ENCODE results near the gene PXMP2.

PXMP2 gene

DNA sequence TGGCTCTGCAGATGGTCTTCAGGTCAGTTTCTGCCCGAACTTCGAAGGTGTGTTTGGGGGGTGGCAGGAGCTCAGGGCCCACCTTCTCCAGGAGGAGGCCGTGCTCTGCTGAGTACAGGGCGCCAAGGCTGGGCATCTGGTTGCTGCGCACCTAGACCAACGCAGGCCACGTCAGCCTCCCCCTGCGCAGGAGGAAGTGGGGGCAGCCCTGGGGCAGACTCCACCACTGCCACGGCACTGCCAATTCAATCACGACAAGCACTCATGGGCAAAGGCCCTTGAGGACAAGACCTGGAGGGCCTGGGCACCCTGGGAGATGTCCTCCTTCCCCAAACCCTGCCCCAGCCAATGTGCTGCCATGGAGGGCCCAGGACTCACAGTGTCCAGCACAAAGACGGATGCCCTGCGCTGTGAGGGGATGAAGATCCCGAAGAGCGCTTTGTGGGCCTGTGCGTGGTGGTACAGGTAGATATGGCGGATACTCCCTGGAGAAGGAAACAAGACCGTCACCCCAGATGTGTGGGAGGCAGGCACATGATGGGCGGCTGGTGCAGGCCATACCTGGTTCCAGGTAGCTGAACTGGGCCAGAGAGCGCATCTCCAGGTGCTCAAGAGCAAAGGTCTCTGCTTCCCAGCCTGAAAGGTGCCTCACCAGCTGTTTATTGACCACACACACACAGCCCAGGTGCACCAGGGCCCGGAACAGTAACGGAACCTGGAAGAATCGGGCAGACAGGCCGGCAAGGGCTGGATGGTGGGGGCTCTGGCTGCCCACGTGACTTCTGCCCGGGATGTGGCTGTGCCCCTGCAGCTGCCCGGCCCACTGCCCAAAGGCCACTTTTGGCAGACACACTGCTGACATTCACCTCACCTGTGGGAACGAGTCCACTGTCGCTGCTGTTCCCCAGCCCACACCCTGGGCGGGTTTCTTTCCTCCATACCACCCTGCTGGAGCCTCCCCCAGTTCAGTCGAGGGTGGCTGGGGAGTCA, 44.2 kb upstream of the PXMP2 start:
- Histone ChIP-seq H3F3A (ENCODE audit: insufficient read depth) (no peaks in the 10 kb centered on the region), H3K4me2 (ENCODE audit: low read depth, low read length, poor library complexity, severe bottlenecking) (no peak overlapping the region), H3K9ac (ENCODE audit: low read length) (no peak overlapping the region), H4K20me1 (ENCODE audit: low read depth, low read length) (no peaks in the 10 kb centered on the region), H3K27ac (ENCODE audit: low read depth, low read length) (no peak overlapping the region), H3K27me3 (ENCODE audit: low read length) (no peaks in the 10 kb centered on the region), H3K36me3 (ENCODE audit: low read length) (no peaks in the 10 kb centered on the region), H3K9me3 (ENCODE audit: insufficient read depth, low read length) (no peaks in the 10 kb centered on the region), H3K4me3 (ENCODE audit: insufficient read depth, low read length, poor library complexity, severe bottlenecking) (no peak overlapping the region), H3K79me2 (ENCODE audit: insufficient read depth, low read length) (no peaks in the 10 kb centered on the region), H2AFZ (ENCODE audit: low read depth, low read length, severe bottlenecking) (no peak overlapping the region), H3K9me2 (replicated peaks; ENCODE audit: insufficient read depth, low read length) (no peaks in the 10 kb centered on the region)
- TF ChIP-seq, protein P1, sequence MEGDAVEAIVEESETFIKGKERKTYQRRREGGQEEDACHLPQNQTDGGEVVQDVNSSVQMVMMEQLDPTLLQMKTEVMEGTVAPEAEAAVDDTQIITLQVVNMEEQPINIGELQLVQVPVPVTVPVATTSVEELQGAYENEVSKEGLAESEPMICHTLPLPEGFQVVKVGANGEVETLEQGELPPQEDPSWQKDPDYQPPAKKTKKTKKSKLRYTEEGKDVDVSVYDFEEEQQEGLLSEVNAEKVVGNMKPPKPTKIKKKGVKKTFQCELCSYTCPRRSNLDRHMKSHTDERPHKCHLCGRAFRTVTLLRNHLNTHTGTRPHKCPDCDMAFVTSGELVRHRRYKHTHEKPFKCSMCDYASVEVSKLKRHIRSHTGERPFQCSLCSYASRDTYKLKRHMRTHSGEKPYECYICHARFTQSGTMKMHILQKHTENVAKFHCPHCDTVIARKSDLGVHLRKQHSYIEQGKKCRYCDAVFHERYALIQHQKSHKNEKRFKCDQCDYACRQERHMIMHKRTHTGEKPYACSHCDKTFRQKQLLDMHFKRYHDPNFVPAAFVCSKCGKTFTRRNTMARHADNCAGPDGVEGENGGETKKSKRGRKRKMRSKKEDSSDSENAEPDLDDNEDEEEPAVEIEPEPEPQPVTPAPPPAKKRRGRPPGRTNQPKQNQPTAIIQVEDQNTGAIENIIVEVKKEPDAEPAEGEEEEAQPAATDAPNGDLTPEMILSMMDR (IDR thresholded peaks at IDR 0.05; ENCODE audit: insufficient read depth, low read length, poor library complexity, severe bottlenecking), result no peak
- TF ChIP-seq EZH2phosphoT487 (conservative IDR thresholded peaks at IDR 0.05; ENCODE audit: low read length), result no peak

DNA sequence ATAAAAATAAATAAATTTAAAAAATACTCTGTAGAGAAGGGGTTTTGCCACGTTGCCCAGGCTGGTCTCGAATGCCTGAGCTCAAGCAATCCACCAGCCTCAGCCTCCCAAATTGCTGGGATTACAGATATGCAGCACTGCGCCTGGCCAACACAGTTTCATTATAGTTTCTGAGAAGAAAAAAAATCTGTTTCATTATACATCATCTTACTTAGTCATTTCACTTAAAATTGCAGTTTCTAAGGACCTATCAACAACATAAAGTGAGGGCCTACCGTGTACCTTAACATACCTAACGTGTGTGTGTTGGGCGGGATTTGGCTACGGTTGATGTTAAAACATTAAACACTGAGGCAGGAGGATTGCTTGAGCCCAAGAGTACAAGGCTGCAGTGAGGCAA, 40.5 kb upstream of the PXMP2 start:
- Histone ChIP-seq H3K36me3 (ENCODE audit: low read length) (no peaks in the 10 kb centered on the region), H3K27ac (ENCODE audit: low read depth, low read length) (no peak overlapping the region), H3K4me3 (ENCODE audit: insufficient read depth, low read length, poor library complexity, severe bottlenecking) (no peak overlapping the region), H4K20me1 (ENCODE audit: low read depth, low read length) (no peaks in the 10 kb centered on the region), H3K9me3 (ENCODE audit: insufficient read depth, low read length) (no peaks in the 10 kb centered on the region), H3K79me2 (ENCODE audit: insufficient read depth, low read length) (no peaks in the 10 kb centered on the region), H3K4me2 (ENCODE audit: low read depth, low read length, poor library complexity, severe bottlenecking) (no peak overlapping the region), H3K27me3 (ENCODE audit: low read length) (no peaks in the 10 kb centered on the region), H2AFZ (ENCODE audit: low read depth, low read length, severe bottlenecking) (no peak overlapping the region), H3K9ac (ENCODE audit: low read length) (no peak overlapping the region), H3K9me2 (replicated peaks; ENCODE audit: insufficient read depth, low read length) (no peaks in the 10 kb centered on the region), H3F3A (ENCODE audit: insufficient read depth) (no peaks in the 10 kb centered on the region)
- TF ChIP-seq EZH2phosphoT487 (conservative IDR thresholded peaks at IDR 0.05; ENCODE audit: low read length), result no peak
- TF ChIP-seq, protein P1 (IDR thresholded peaks at IDR 0.05; ENCODE audit: insufficient read depth, low read length, poor library complexity, severe bottlenecking), result no peak

DNA sequence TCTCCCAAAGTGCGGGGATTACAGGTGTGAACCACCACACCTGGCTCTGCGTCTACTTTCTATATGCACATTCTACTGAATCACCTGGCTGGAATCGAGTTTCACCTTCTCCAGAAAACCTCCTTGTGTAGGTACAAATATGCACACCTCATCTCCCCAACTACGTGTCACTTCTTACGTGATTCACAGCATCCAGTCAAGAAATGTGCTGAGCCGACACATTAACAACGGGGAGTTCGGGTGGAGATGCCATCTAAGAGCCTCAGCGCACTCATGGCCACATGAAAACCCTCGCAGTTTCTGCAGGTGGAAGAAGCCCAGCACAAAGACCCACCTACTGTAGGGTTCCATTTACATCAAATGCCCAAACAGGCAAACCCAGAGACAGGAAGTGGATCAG, 39.5 kb upstream of the PXMP2 start:
- H3K4me2 ChIP-seq (ENCODE audit: low read depth, low read length, poor library complexity, severe bottlenecking), result no peak overlapping the region
- no peaks in the 10 kb centered on the region for H4K20me1 ChIP-seq (ENCODE audit: low read depth, low read length)
- no peak overlapping the region for H3K27ac ChIP-seq (ENCODE audit: low read depth, low read length)
- no peaks in the 10 kb centered on the region for H3F3A ChIP-seq (ENCODE audit: insufficient read depth)
- H3K9me3 ChIP-seq (ENCODE audit: insufficient read depth, low read length), result no peaks in the 10 kb centered on the region
- TF ChIP-seq, protein P1 (IDR thresholded peaks at IDR 0.05; ENCODE audit: insufficient read depth, low read length, poor library complexity, severe bottlenecking), result no peak
- TF ChIP-seq EZH2phosphoT487 (conservative IDR thresholded peaks at IDR 0.05; ENCODE audit: low read length), result no peak
- H2AFZ ChIP-seq (ENCODE audit: low read depth, low read length, severe bottlenecking), result no peak overlapping the region
- no peak overlapping the region for H3K9ac ChIP-seq (ENCODE audit: low read length)
- H3K9me2 ChIP-seq (replicated peaks; ENCODE audit: insufficient read depth, low read length), result no peaks in the 10 kb centered on the region
- no peak overlapping the region for H3K4me3 ChIP-seq (ENCODE audit: insufficient read depth, low read length, poor library complexity, severe bottlenecking)
- no peaks in the 10 kb centered on the region for H3K27me3 ChIP-seq (ENCODE audit: low read length)
- H3K79me2 ChIP-seq (ENCODE audit: insufficient read depth, low read length), result no peaks in the 10 kb centered on the region
- H3K36me3 ChIP-seq (ENCODE audit: low read length), result peaks cover 2% of the 10 kb centered on the region; the same call in 1 of the 2 replicates

Data from SU-DHL-6 (cell line).